Measurements from ENCODE around the gene CLCNKB.

The CLCNKB gene

GRCh38 chr1:16063226-16063829 is 19.7 kb downstream of the CLCNKB start:
- Histone ChIP-seq H3K27me3 (ENCODE audit: insufficient read depth, low read depth, severe bottlenecking) (no peaks in the 10 kb centered on the region), H3K9me3 (ENCODE audit: severe bottlenecking) (no peaks in the 10 kb centered on the region), H3K36me3 (no peaks in the 10 kb centered on the region), H3K4me3 (ENCODE audit: low read depth, low read length) (no peak overlapping the region), H3K27ac (no peak overlapping the region)
- no peak for TF ChIP-seq CTCF (IDR thresholded peaks at IDR 0.05; ENCODE audit: low read depth, low read length)
- DNase-seq = no peak

GRCh38 chr1:16063921-16064320 is 20.3 kb downstream of the CLCNKB start:
- Histone ChIP-seq H3K27me3 (ENCODE audit: insufficient read depth, low read depth, severe bottlenecking) (no peaks in the 10 kb centered on the region), H3K4me3 (ENCODE audit: low read depth, low read length) (no peak overlapping the region), H3K27ac (no peak overlapping the region), H3K36me3 (no peaks in the 10 kb centered on the region), H3K9me3 (ENCODE audit: severe bottlenecking) (no peaks in the 10 kb centered on the region)
- TF ChIP-seq CTCF (IDR thresholded peaks at IDR 0.05; ENCODE audit: low read depth, low read length) = no peak
- no peak for DNase-seq

- H3K27ac ChIP-seq = no peak overlapping the region
- TF ChIP-seq CTCF (IDR thresholded peaks at IDR 0.05; ENCODE audit: low read depth, low read length) = no peak
- no peaks in the 10 kb centered on the region for H3K36me3 ChIP-seq
- no peak for DNase-seq
- H3K9me3 ChIP-seq (ENCODE audit: severe bottlenecking) = no peaks in the 10 kb centered on the region
- no peak overlapping the region for H3K4me3 ChIP-seq (ENCODE audit: low read depth, low read length)
- no peaks in the 10 kb centered on the region for H3K27me3 ChIP-seq (ENCODE audit: insufficient read depth, low read depth, severe bottlenecking)
Observed at GRCh38 chr1:16064536-16065268, 21.1 kb downstream of the CLCNKB start.

- no peaks in the 10 kb centered on the region for H3K27me3 ChIP-seq (ENCODE audit: insufficient read depth, low read depth, severe bottlenecking)
- H3K27ac ChIP-seq = no peak overlapping the region
- H3K4me3 ChIP-seq (ENCODE audit: low read depth, low read length) = no peak overlapping the region
- no peak for DNase-seq
- H3K36me3 ChIP-seq = no peaks in the 10 kb centered on the region
- TF ChIP-seq CTCF (IDR thresholded peaks at IDR 0.05; ENCODE audit: low read depth, low read length) = no peak
- H3K9me3 ChIP-seq (ENCODE audit: severe bottlenecking) = no peaks in the 10 kb centered on the region
Observed at GRCh38 chr1:16065269-16065576, 21.6 kb downstream of the CLCNKB start.

GRCh38 chr1:16066245-16066644 is 22.7 kb downstream of the CLCNKB start:
- no peaks in the 10 kb centered on the region for H3K9me3 ChIP-seq (ENCODE audit: severe bottlenecking)
- no peaks in the 10 kb centered on the region for H3K27me3 ChIP-seq (ENCODE audit: insufficient read depth, low read depth, severe bottlenecking)
- no peaks in the 10 kb centered on the region for H3K36me3 ChIP-seq
- H3K27ac ChIP-seq = no peak overlapping the region
- no peak for TF ChIP-seq CTCF (IDR thresholded peaks at IDR 0.05; ENCODE audit: low read depth, low read length)
- DNase-seq = no peak
- no peak overlapping the region for H3K4me3 ChIP-seq (ENCODE audit: low read depth, low read length)

All from WERI-Rb-1 (cell line).